K562 (cell line): ENCODE measurements around the gene CNKSR2. TPM values are rescaled to one million over a fixed set of nuclear protein-coding genes. Genes with fewer than 3 reads are reported as not detected.

Source experiments
- ATAC-seq: fragments of 200-7000 bp; cut with Tn5 transposase; 3 replicates; pipeline ENCODE4 v1.9.1; 2020; ENCODE audit warnings: moderate library complexity
- BruUV-seq: library from RNA; stranded (reverse); fragments of 400-500 nt; replicated peaks from 2 replicates; lab custom pipeline; 2021; lab: Mats Ljungman, UMichigan
- CTCF ChIA-PET: fragments of 300-600 bp; formaldehyde crosslinking; extraction: SDS; loops from one replicate; lab custom pipeline; 2021; ENCODE audit warnings: low intra/inter-chr PET ratio; lab: Yijun Ruan, JAX
- POLR2A ChIA-PET: fragments of 300-600, 350-650 bp; sonication (Branson Sonifier 250); formaldehyde crosslinking; extraction: SDS; loops from one replicate; lab custom pipeline; 2021; ENCODE audit warnings: antibody characterized with exemption, inconsistent platforms; lab: Yijun Ruan, JAX
- DNase-seq, 4 experiments: peaks; one replicate each; pipeline versions ENCODE4 v3.0.0 to v3.0.0-alpha.2; 2011 to 2018; ENCODE audit warnings: low spot score in 3 of 4, mixed read lengths in 3 of 4; ENCODE audit errors: extremely low read depth in 1 of 4
- FAIRE-seq: peaks from 2 replicates; lab custom pipeline; 2011; peaks lifted over from hg19 to GRCh38; lab: Jason Lieb, UNC
- H2AFZ ChIP-seq: 2 replicates; pipeline ENCODE4 v1.6.0; 2011; ENCODE audit warnings: low read depth, low read length, control low read depth, inconsistent platforms
- H3K27ac ChIP-seq: fragments of 200-600 bp; 3 replicates; pipeline ENCODE4 v1.8.0; 2011; ENCODE audit warnings: low read depth, mild to moderate bottlenecking, control low read depth, inconsistent platforms, low read length, moderate library complexity, mixed read lengths; ENCODE audit errors: extremely low read depth
- H3K27me3 ChIP-seq, 2 experiments: fragments of 300-600 bp in 1 of 2; 2 replicates in 1 of 2; 3 replicates in 1 of 2; pipeline versions ENCODE4 v1.6.0 to v1.8.0; 2011; ENCODE audit warnings: inconsistent platforms in 2 of 2, low read length in 2 of 2, mild to moderate bottlenecking in 1 of 2, mixed read lengths in 1 of 2, moderate library complexity in 1 of 2; ENCODE audit not compliant: control insufficient read depth in 2 of 2, insufficient read depth in 2 of 2
- H3K36me3 ChIP-seq: fragments of 300-600 bp; 3 replicates; pipeline ENCODE4 v1.8.0; 2011; ENCODE audit warnings: mild to moderate bottlenecking, low read length, inconsistent platforms; ENCODE audit not compliant: control insufficient read depth, insufficient read depth
- H3K4me1 ChIP-seq, 2 experiments: fragments of 200-600 bp in 1 of 2; replicated peaks in 1 of 2; 2 replicates in 1 of 2; 3 replicates in 1 of 2; pipeline versions ENCODE4 v1.5.1 to v1.8.0; 2011; ENCODE audit warnings: inconsistent platforms in 2 of 2, low read length in 2 of 2, mild to moderate bottlenecking in 1 of 2, mixed read lengths in 1 of 2, moderate library complexity in 1 of 2; ENCODE audit not compliant: control insufficient read depth in 2 of 2, insufficient read depth in 2 of 2
- H3K4me2 ChIP-seq: 2 replicates; pipeline ENCODE4 v1.6.1; 2011; ENCODE audit warnings: low read length, control low read depth, inconsistent platforms, mixed read lengths; ENCODE audit not compliant: insufficient read depth
- H3K4me3 ChIP-seq: fragments of 200-600 bp; sonication (generic), shearing (Covaris generic); 2 replicates; pipeline ENCODE4 v1.5.1; 2016; ENCODE audit warnings: control low read depth, inconsistent platforms
- H3K79me2 ChIP-seq: fragments of 200-600 bp; 3 replicates; pipeline ENCODE4 v1.8.0; 2011; ENCODE audit warnings: low read length, inconsistent platforms; ENCODE audit not compliant: control insufficient read depth, insufficient read depth
- H3K9ac ChIP-seq, 2 experiments: 2 replicates each; pipeline versions ENCODE4 v1.6.0 to v1.6.1; 2011; ENCODE audit warnings: low read depth in 2 of 2, low read length in 2 of 2, control low read depth in 1 of 2, inconsistent platforms in 1 of 2, mild to moderate bottlenecking in 1 of 2, mixed read lengths in 1 of 2; ENCODE audit not compliant: insufficient read depth in 1 of 2
- H3K9me1 ChIP-seq: one replicate; pipeline ENCODE4 v1.6.0; 2011; ENCODE audit warnings: inconsistent platforms, mild to moderate bottlenecking, low read length, moderate library complexity; ENCODE audit not compliant: control insufficient read depth, insufficient read depth
- H3K9me3 ChIP-seq: replicated peaks from 2 replicates; pipeline ENCODE4 v1.5.1; 2011; ENCODE audit warnings: low read depth, low read length, inconsistent platforms; ENCODE audit not compliant: control insufficient read depth, insufficient read depth
- H4K20me1 ChIP-seq: replicated peaks from 2 replicates; pipeline ENCODE4 v1.6.1; 2011; ENCODE audit warnings: low read length, inconsistent platforms, mixed read lengths; ENCODE audit not compliant: control insufficient read depth, insufficient read depth
- ATF1 ChIP-seq, 2 experiments: fragments of 450-650 bp in 1 of 2; IDR thresholded peaks; 2 replicates each; pipeline ENCODE4 v1.6.1; 2016; ENCODE audit warnings: missing compliant biosample characterization in 1 of 2, missing genetic modification characterization in 1 of 2
- CCAR2 ChIP-seq: fragments of 200-400 bp; formaldehyde crosslinking; IDR thresholded peaks from 2 replicates; pipeline ENCODE4 v1.6.1; 2017; ENCODE audit warnings: mild to moderate bottlenecking, low read depth, low read length
- EP400 ChIP-seq: fragments of 450-650 bp; IDR thresholded peaks from 2 replicates; pipeline ENCODE4 v1.6.1; 2017; ENCODE audit warnings: antibody characterized with exemption, mild to moderate bottlenecking, moderate library complexity
- ETS2 ChIP-seq: IDR thresholded peaks from 2 replicates; pipeline ENCODE4 v1.6.1; 2016; ENCODE audit warnings: borderline replicate concordance, missing genetic modification characterization, mild to moderate bottlenecking, moderate library complexity, missing compliant biosample characterization; ENCODE audit not compliant: poor library complexity, severe bottlenecking
- FOXJ3 ChIP-seq: sonication (generic); formaldehyde crosslinking; IDR thresholded peaks from 2 replicates; pipeline ENCODE4 v1.4.0; 2020; ENCODE audit warnings: mild to moderate bottlenecking, missing genetic modification reagents
- FOXO4 ChIP-seq: fragments of 450-650 bp; formaldehyde crosslinking; IDR thresholded peaks from 2 replicates; pipeline ENCODE4 v1.4.0; 2020; ENCODE audit warnings: mild to moderate bottlenecking, moderate library complexity
- MAFF ChIP-seq: IDR thresholded peaks from 2 replicates; pipeline ENCODE4 v1.6.1; 2012; ENCODE audit warnings: low read length, improper control_type of control experiment
- MAZ ChIP-seq, 2 experiments: fragments of 450-650 bp in 1 of 2; sonication (generic) in 1 of 2; formaldehyde crosslinking; IDR thresholded peaks in 1 of 2; conservative IDR thresholded peaks in 1 of 2; 2 replicates each; pipeline versions ENCODE4 v1.4.0 to v1.5.0; 2020; ENCODE audit warnings: mild to moderate bottlenecking in 1 of 2, missing genetic modification reagents in 1 of 2
- NCOA4 ChIP-seq: fragments of 450-650 bp; IDR thresholded peaks from 2 replicates; pipeline ENCODE4 v1.6.1; 2018; ENCODE audit warnings: mild to moderate bottlenecking; ENCODE audit not compliant: partially characterized antibody
- NR1H2 ChIP-seq: sonication (generic); formaldehyde crosslinking; IDR thresholded peaks from 2 replicates; pipeline ENCODE4 v1.4.0; 2020; ENCODE audit warnings: mild to moderate bottlenecking, missing genetic modification reagents
- SUPT5H ChIP-seq: fragments of 450-650 bp; IDR thresholded peaks from 2 replicates; pipeline ENCODE4 v1.6.1; 2016
- ZFP1 ChIP-seq: fragments of 450-650 bp; formaldehyde crosslinking; IDR thresholded peaks from 2 replicates; pipeline ENCODE4 v1.4.0; 2020; ENCODE audit warnings: mild to moderate bottlenecking, mixed read lengths
- ZNF12 ChIP-seq: sonication (generic); formaldehyde crosslinking; IDR thresholded peaks from 2 replicates; pipeline ENCODE4 v1.4.0; 2020; ENCODE audit warnings: mild to moderate bottlenecking, missing genetic modification reagents
- ZNF830 ChIP-seq: fragments of 250-450 bp; sonication (Bioruptor Pico); IDR thresholded peaks from 2 replicates; pipeline ENCODE4 v1.5.0; 2021; ENCODE audit warnings: mild to moderate bottlenecking
- WGBS: fragments of 100-300 bp; shearing (Covaris generic); methylation state at CpG from one replicate; pipeline ENCODE4 v1.1.6; 2016; ENCODE audit warnings: low coverage, mixed read lengths; ENCODE audit not compliant: insufficient coverage; ENCODE audit errors: missing lambda C conversion rate; 5-methylcytosine and 5-hydroxymethylcytosine counted together
- in situ Hi-C: fragments of 300-500 bp; cut with MboI; formaldehyde crosslinking; loops from 4 replicates; pipeline ENCODE4 v1.15.0; 2018; ENCODE audit warnings: inconsistent platforms, mixed read lengths
- intact Hi-C: fragments of 100-400 bp; cut with micrococcal nuclease; formaldehyde crosslinking; loops from 2 replicates; pipeline ENCODE4 v1.14.2; 2022
- polyA plus RNA-seq, 8 experiments: library from polyadenylated mRNA; depleted of rRNA in 4 of 8; stranded (reverse) in 5 of 8; unstranded in 3 of 8; fragments of >200 nt; fragmentation: Nextera tagmentation in 2 of 8; fragmentation: Illumina TruSeq in 1 of 8; extraction: Ambion mirVana in 2 of 8; extraction: Trizol in 1 of 8; gene quantifications; 2 replicates each; pipeline versions ENCODE4 v1.2.1 to v1.2.3, GENCODE V29; 2011 to 2014; ENCODE audit warnings: inconsistent platforms in 1 of 8, missing spikeins in 1 of 8
- total RNA-seq, 7 experiments: library from RNA; depleted of rRNA in 6 of 7; stranded (reverse); fragments of >200 nt in 6 of 7; fragmentation: Illumina TruSeq in 2 of 7; extraction: Trizol in 2 of 7; gene quantifications; 2 replicates each; pipeline versions ENCODE4 v1.2.1 to v1.2.3, GENCODE V29; 2011 to 2021; ENCODE audit warnings: low replicate concordance in 1 of 7

The CNKSR2 gene
- total and polyA plus RNA-seq, 9 of the 15 experiments (the other 6 are each of a cell fraction or from before 2014, with no cell fraction given): not detected

GRCh38 chrX:21639775-21640174 lies 265.6 kb downstream of the CNKSR2 start:
- ATAC-seq (no peak), FAIRE-seq (no peak), DNase-seq (no peak)
- Histone ChIP-seq H3K9me3 (no peaks in the 10 kb centered on the region), H3K9me1 (no peaks in the 10 kb centered on the region), H3K9ac (no peak overlapping the region), H4K20me1 (no peaks in the 10 kb centered on the region), H3K4me1 (no peaks in the 10 kb centered on the region), H3K27me3 (no peaks in the 10 kb centered on the region), H2AFZ (no peak overlapping the region), H3K36me3 (no peaks in the 10 kb centered on the region), H3K4me2 (no peak overlapping the region), H3K27ac (no peak overlapping the region), H3K79me2 (no peaks in the 10 kb centered on the region), H3K4me3 (no peak overlapping the region)
- CTCF ChIA-PET: no interaction called here
- intact Hi-C loops: no loop called here
- POLR2A ChIA-PET: no interaction called here
- in situ Hi-C loops: no loop called here
- TF ChIP-seq SUPT5H (no peak), NR1H2 (CRISPR knock-in tag) (no peak), ZNF12 (CRISPR knock-in tag) (no peak), ETS2 (tag) (no peak), MAFF (no peak), ZNF830 (CRISPR knock-in tag) (no peak), CCAR2 (no peak), FOXJ3 (no peak), MAZ (CRISPR knock-in tag; conservative IDR thresholded peaks at IDR 0.05 in 1 of 2, IDR thresholded peaks at IDR 0.05 in 1 of 2) (no peak), ZFP1 (CRISPR knock-in tag) (no peak), NCOA4 (no peak), FOXO4 (CRISPR knock-in tag) (no peak), EP400 (no peak), ATF1 (CRISPR knock-in tag; IDR thresholded peaks at IDR 0.05) (no peak), ATF1 (tag; IDR thresholded peaks at IDR 0.05) (no peak)
- 0% methylated on average over 3 of the region's 3 CpGs for WGBS
- BruUV-seq: no TSS peak
